MM.1S (cell line): ENCODE measurements around the gene C2orf78.
"Not testable (repeated sequence)": the region's sequence is repeated elsewhere in the genome, so short reads cannot be mapped to it uniquely, and the experiment has no call there.

Experiments used
- EZH2 ChIP-seq: fragments of 300-600 bp; sonication (generic); optimal IDR thresholded peaks from 2 replicates; pipeline ENCODE3; 2017; ENCODE audit warnings: low read depth, mild to moderate bottlenecking, antibody characterized with exemption, low read length, mixed read lengths
- EZH2phosphoT487 ChIP-seq: fragments of 300-600 bp; sonication (generic); IDR thresholded peaks from 2 replicates; pipeline ENCODE4 v1.6.1; 2018; ENCODE audit warnings: antibody characterized with exemption, low read length
- TF ChIP-seq, protein P1 (sequence below): fragments of 300-600 bp; sonication (generic); IDR thresholded peaks from 2 replicates; pipeline ENCODE4 v1.5.1; 2016; ENCODE audit warnings: antibody characterized with exemption, low read length, mixed read lengths

DNA sequence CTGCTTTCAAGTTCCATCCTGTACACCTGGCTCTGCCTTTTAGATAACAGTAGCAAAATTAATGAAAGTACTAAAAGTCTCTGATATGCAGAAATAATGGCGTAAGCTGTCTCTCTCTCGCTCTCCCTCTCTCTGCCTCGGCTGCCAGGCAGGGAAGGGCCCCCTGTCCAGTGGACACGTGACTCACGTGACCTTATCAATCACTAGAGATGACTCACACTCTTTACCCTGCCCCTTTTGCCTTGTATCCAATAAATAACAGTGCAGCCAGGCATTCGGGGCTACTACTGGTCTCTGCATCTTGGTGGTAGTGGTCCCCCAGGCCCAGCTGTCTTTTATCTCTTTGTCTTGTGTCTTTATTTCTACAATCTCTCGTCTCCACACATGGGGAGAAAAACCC lies 29.7 kb upstream of the C2orf78 start:
- TF ChIP-seq, protein P1, sequence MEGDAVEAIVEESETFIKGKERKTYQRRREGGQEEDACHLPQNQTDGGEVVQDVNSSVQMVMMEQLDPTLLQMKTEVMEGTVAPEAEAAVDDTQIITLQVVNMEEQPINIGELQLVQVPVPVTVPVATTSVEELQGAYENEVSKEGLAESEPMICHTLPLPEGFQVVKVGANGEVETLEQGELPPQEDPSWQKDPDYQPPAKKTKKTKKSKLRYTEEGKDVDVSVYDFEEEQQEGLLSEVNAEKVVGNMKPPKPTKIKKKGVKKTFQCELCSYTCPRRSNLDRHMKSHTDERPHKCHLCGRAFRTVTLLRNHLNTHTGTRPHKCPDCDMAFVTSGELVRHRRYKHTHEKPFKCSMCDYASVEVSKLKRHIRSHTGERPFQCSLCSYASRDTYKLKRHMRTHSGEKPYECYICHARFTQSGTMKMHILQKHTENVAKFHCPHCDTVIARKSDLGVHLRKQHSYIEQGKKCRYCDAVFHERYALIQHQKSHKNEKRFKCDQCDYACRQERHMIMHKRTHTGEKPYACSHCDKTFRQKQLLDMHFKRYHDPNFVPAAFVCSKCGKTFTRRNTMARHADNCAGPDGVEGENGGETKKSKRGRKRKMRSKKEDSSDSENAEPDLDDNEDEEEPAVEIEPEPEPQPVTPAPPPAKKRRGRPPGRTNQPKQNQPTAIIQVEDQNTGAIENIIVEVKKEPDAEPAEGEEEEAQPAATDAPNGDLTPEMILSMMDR, result not testable (repeated sequence)
- not testable (repeated sequence) for TF ChIP-seq EZH2, EZH2phosphoT487
